DMS114 treated with DMSO at 0.1 percent for 48 hours (cell line): ENCODE measurements around the gene DYNLT2B.
"Not testable (repeated sequence)": the region's sequence is repeated elsewhere in the genome, so short reads cannot be mapped to it uniquely, and the experiment has no call there.

Experiments used
- DNase-seq: peaks from one replicate; lab custom pipeline; 2025; ENCODE audit not compliant: unreplicated experiment; lab: John Stamatoyannopoulos, UW

Gene DYNLT2B

GRCh38 chr3:196274585-196274984 is 43.5 kb downstream of the DYNLT2B start:
- DNase-seq, result no peak

- no peak for DNase-seq
Observed at GRCh38 chr3:196273655-196274054, 44.4 kb downstream of the DYNLT2B start.

GRCh38 chr3:196272826-196273225 is 45.2 kb downstream of the DYNLT2B start:
- DNase-seq, result no peak

GRCh38 chr3:196270499-196270898 is 47.5 kb downstream of the DYNLT2B start:
- DNase-seq, result no peak

- DNase-seq, result no peak
Observed at GRCh38 chr3:196268284-196269163, 49.5 kb downstream of the DYNLT2B start.

- DNase-seq, result no peak
Observed at GRCh38 chr3:196263819-196264218, 54.2 kb downstream of the DYNLT2B start.

- DNase-seq, result no peak
Observed at GRCh38 chr3:196260784-196261183, 57.3 kb downstream of the DYNLT2B start.

- no peak for DNase-seq
Observed at GRCh38 chr3:196255776-196256175, 62.3 kb downstream of the DYNLT2B start.

- DNase-seq, result no peak
Observed at GRCh38 chr3:196254376-196255283, 63.4 kb downstream of the DYNLT2B start.

- DNase-seq, result no peak
Observed at GRCh38 chr3:196251918-196252317, 66.1 kb downstream of the DYNLT2B start.

- no peak for DNase-seq
Observed at GRCh38 chr3:196246612-196247308, 71.3 kb downstream of the DYNLT2B start.

- DNase-seq, result not testable (repeated sequence)
Observed at GRCh38 chr3:196244166-196244565, 73.9 kb downstream of the DYNLT2B start.

GRCh38 chr3:196241704-196242103 is 76.3 kb downstream of the DYNLT2B start:
- DNase-seq, result no peak
